Measurements from ENCODE around the gene KRT33B.

GRCh38 chr17:41416479-41416878 is 46.9 kb upstream of the KRT33B start:
- TF ChIP-seq EZH2 (IDR thresholded peaks at IDR 0.05; ENCODE audit: borderline replicate concordance, low read length): no peak
- no peak for TF ChIP-seq CTCF (IDR thresholded peaks at IDR 0.05; ENCODE audit: low read length)
